GM12878 (cell line): ENCODE measurements around the gene B4GALNT4. TPM values are rescaled to one million over a fixed set of nuclear protein-coding genes. Genes with fewer than 3 reads are reported as not detected.

ENCODE experiments used
- ASH2L ChIP-seq: fragments of 300-600, 200-600 bp; sonication (generic); IDR thresholded peaks from 2 replicates; pipeline ENCODE4 v1.6.1; 2017; ENCODE audit warnings: low read depth, mild to moderate bottlenecking, borderline replicate concordance
- ATF7 ChIP-seq: fragments of 450-650 bp; IDR thresholded peaks from 2 replicates; pipeline ENCODE4 v1.6.1; 2016; ENCODE audit warnings: low read depth, mild to moderate bottlenecking
- BHLHE40 ChIP-seq, 2 experiments: fragments of 450-650 bp in 1 of 2; IDR thresholded peaks; 2 replicates each; pipeline ENCODE4 v1.6.1; 2011 to 2017; ENCODE audit warnings: low read depth in 2 of 2, borderline replicate concordance in 1 of 2, improper control_type of control experiment in 1 of 2, low read length in 1 of 2, mild to moderate bottlenecking in 1 of 2
- CHD1 ChIP-seq: IDR thresholded peaks from 2 replicates; pipeline ENCODE4 v1.6.1; 2012; ENCODE audit warnings: low read depth, low read length, improper control_type of control experiment
- DPF2 ChIP-seq: fragments of 450-650 bp; IDR thresholded peaks from 2 replicates; pipeline ENCODE4 v1.6.1; 2017; ENCODE audit warnings: mild to moderate bottlenecking
- HDGF ChIP-seq: fragments of 450-650 bp; IDR thresholded peaks from 2 replicates; pipeline ENCODE4 v1.6.1; 2016; ENCODE audit warnings: antibody characterized with exemption
- MYC ChIP-seq: IDR thresholded peaks from 2 replicates; pipeline ENCODE4 v1.6.1; 2011; ENCODE audit warnings: mild to moderate bottlenecking, low read length, moderate library complexity, inconsistent platforms; ENCODE audit not compliant: insufficient read depth, insufficient replicate concordance, insufficient read length, severe bottlenecking
- NKRF ChIP-seq: fragments of 450-650 bp; conservative IDR thresholded peaks from 2 replicates; pipeline ENCODE4 v1.6.1; 2017; ENCODE audit warnings: mild to moderate bottlenecking, moderate library complexity
- NR2C1 ChIP-seq: fragments of 450-650 bp; IDR thresholded peaks from 2 replicates; pipeline ENCODE4 v1.6.1; 2017; ENCODE audit warnings: antibody characterized with exemption, mild to moderate bottlenecking, moderate library complexity
- PAX5 ChIP-seq: IDR thresholded peaks from 2 replicates; pipeline ENCODE4 v1.6.1; 2011; ENCODE audit warnings: low read depth, low read length, borderline replicate concordance
- RUNX3 ChIP-seq: IDR thresholded peaks from 2 replicates; pipeline ENCODE4 v1.6.1; 2012; ENCODE audit warnings: low read length, inconsistent platforms
- SREBF1 ChIP-seq: IDR thresholded peaks from 2 replicates; pipeline ENCODE4 v1.6.1; 2012; ENCODE audit warnings: mild to moderate bottlenecking, low read length
- USF2 ChIP-seq: IDR thresholded peaks from 2 replicates; pipeline ENCODE4 v1.6.1; 2011; ENCODE audit warnings: low read depth, low read length, improper control_type of control experiment, borderline replicate concordance
- ZNF687 ChIP-seq: fragments of 450-650 bp; IDR thresholded peaks from 2 replicates; pipeline ENCODE4 v1.6.1; 2017; ENCODE audit warnings: mild to moderate bottlenecking, moderate library complexity
- polyA plus RNA-seq, 11 experiments: library from polyadenylated mRNA; depleted of rRNA in 4 of 11; unstranded in 6 of 11; stranded (reverse) in 5 of 11; fragments of >200 nt; fragmentation: Nextera tagmentation in 4 of 11; fragmentation: Illumina TruSeq in 1 of 11; extraction: Ambion mirVana in 4 of 11; extraction: Trizol in 1 of 11; gene quantifications; 1 replicate in 1 of 11; 2 replicates in 10 of 11; pipeline versions ENCODE4 v1.2.1 to v1.2.3, GENCODE V29; 2011 to 2016; ENCODE audit warnings: inconsistent platforms in 2 of 11, missing spikeins in 2 of 11, low read depth in 1 of 11
- total RNA-seq, 4 experiments: library from RNA; depleted of rRNA in 3 of 4; stranded (reverse); fragments of >200 nt in 3 of 4; fragmentation: Illumina TruSeq in 1 of 4; extraction: Trizol in 1 of 4; gene quantifications; 2 replicates each; pipeline versions ENCODE4 v1.2.1 to v1.2.3, GENCODE V29; 2013 to 2021

B4GALNT4 gene
- total and polyA plus RNA-seq, 10 of the 15 experiments (the other 5 are each of a cell fraction or from before 2014, with no cell fraction given), result 0.04 to 0.82 (median 0.40) TPM; not detected in 6

GRCh38 chr11:330694-331357 is 38.5 kb upstream of the B4GALNT4 start (continued):
- 0 out of 2 replicates have a peak, but pooled peaks have one; percentile 6 for TF ChIP-seq ZNF687
- TF ChIP-seq BHLHE40 (IDR thresholded peaks at IDR 0.05; ENCODE audit: borderline replicate concordance in 1 of 2, low read depth in 2 of 2, low read length in 1 of 2), result peak; percentile 72 to 87
- TF ChIP-seq PAX5, result peak; percentile 75
- TF ChIP-seq RUNX3, result peak; percentile 97
- TF ChIP-seq HDGF, result peak; percentile 63; the same call in 1 of the 2 replicates
- peak; percentile 96 for TF ChIP-seq DPF2
- TF ChIP-seq NKRF, result no peak; the same call in 1 of the 2 replicates
- 0 out of 2 replicates have a peak, but pooled peaks have one; percentile 22 for TF ChIP-seq ASH2L
- no peak for TF ChIP-seq USF2
- TF ChIP-seq SREBF1, result no peak
- TF ChIP-seq ATF7, result peak; percentile 75
- TF ChIP-seq CHD1, result 0 out of 2 replicates have a peak, but pooled peaks have one; percentile 36
- no peak for TF ChIP-seq NR2C1
- no peak for TF ChIP-seq MYC
